ENCODE data around the gene ABCC10.
"Not testable (repeated sequence)": the region's sequence is repeated elsewhere in the genome, so short reads cannot be mapped to it uniquely, and the experiment has no call there.

ABCC10 gene, protein sequence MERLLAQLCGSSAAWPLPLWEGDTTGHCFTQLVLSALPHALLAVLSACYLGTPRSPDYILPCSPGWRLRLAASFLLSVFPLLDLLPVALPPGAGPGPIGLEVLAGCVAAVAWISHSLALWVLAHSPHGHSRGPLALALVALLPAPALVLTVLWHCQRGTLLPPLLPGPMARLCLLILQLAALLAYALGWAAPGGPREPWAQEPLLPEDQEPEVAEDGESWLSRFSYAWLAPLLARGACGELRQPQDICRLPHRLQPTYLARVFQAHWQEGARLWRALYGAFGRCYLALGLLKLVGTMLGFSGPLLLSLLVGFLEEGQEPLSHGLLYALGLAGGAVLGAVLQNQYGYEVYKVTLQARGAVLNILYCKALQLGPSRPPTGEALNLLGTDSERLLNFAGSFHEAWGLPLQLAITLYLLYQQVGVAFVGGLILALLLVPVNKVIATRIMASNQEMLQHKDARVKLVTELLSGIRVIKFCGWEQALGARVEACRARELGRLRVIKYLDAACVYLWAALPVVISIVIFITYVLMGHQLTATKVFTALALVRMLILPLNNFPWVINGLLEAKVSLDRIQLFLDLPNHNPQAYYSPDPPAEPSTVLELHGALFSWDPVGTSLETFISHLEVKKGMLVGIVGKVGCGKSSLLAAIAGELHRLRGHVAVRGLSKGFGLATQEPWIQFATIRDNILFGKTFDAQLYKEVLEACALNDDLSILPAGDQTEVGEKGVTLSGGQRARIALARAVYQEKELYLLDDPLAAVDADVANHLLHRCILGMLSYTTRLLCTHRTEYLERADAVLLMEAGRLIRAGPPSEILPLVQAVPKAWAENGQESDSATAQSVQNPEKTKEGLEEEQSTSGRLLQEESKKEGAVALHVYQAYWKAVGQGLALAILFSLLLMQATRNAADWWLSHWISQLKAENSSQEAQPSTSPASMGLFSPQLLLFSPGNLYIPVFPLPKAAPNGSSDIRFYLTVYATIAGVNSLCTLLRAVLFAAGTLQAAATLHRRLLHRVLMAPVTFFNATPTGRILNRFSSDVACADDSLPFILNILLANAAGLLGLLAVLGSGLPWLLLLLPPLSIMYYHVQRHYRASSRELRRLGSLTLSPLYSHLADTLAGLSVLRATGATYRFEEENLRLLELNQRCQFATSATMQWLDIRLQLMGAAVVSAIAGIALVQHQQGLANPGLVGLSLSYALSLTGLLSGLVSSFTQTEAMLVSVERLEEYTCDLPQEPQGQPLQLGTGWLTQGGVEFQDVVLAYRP (N-terminal part only)

DNA sequence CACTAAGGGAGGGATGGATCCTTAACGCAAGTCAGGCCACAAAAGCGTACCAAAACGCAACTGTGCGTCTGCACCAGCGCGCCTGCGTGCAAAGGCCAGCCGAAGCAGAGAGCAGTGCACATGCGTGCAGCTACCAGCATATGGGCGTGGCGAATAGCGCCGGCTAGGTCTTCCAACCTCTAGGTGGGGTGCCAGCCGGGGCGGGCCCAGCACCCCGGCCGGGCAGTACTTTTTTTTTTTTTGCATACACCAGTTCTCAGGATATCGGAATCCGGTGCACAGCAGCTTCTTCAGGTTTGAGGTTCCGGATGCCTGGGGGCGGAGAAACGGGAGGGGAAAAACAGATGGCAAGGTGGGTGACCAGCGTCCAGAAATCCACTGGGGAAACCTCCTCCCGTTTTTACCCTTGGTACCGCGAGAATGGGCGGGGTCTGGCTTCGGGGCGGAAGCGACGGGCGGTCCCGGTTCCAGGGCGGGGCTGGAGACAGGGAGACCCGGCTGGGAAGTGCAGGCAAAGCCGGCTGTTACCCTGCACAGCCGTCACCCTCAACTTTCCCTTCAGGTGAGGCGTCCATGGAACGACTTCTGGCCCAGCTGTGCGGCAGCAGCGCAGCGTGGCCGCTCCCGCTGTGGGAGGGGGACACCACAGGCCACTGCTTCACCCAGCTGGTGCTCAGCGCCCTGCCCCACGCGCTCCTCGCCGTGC lies at the start of gene ABCC10:
Gene ABCC10, plus strand, starts transcription at position 136 of the 706 bp plus-strand sequence. Its CDS starts 438 bp downstream, at position 574.
- DNase-seq = peak; percentile 98

DNA sequence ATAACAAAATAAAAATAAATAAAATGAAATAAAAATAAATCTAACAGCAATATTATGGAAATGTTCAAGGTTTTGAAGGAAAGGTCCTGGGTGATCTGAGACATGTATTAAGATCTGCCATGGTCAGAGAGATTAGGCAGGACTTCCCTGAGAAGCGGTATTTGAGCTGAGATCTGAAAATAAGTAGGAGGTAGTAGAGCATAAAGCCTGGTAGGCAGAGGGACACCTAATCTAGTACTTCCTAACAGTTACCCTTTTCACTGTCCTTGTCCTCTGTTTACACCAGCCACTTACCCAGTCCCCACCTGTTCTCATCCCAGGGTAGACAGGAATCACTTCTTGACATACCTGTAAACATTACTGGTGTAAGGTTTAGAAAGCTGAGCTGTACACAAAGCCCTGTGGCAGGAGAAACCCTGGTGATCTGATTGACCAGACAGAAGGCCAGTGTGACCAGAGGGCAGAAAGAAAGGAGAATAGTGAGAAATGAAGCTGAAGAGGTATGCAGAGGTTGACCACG lies 49.6 kb upstream of the ABCC10 start:
- no peak for DNase-seq

DNA sequence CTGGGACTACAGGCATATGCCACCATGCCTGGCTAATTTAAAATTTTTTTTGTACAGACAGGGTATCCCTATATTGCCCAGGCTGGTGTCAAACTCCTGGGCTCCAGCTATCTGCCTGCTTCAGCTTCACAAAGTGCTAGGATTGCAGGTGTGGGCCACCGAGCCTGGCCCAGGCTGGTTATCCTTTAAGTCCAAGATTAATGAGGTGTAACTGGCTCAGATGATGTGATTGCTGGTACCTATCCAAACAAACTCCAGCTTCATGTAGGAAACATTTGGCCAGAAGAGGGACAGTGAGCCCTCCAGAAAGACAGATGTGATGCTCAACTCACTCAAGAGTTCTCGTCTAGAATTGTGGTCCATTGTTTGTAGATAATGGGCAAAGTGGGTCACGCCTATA lies 48.7 kb upstream of the ABCC10 start:
- DNase-seq = no peak

DNA sequence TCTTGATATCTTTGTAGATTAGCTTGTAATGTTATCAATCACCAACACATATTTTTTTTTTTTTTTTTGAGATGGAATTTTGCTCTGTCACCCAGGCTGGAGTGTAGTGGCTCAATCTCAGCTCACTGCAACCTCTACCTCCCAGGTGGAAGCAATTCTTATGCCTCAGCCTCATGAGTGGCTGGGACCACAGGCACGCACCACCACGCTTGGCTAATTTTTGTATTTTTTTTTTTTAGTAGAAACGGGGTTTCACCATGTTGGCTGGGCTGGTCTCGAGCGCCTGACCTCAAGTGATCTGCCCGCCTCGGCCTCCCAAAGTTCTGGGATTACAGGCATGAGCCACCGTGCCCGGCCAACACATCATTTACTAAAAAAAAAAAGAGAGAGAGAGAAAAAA lies 46.5 kb upstream of the ABCC10 start:
- DNase-seq = not testable (repeated sequence)

DNA sequence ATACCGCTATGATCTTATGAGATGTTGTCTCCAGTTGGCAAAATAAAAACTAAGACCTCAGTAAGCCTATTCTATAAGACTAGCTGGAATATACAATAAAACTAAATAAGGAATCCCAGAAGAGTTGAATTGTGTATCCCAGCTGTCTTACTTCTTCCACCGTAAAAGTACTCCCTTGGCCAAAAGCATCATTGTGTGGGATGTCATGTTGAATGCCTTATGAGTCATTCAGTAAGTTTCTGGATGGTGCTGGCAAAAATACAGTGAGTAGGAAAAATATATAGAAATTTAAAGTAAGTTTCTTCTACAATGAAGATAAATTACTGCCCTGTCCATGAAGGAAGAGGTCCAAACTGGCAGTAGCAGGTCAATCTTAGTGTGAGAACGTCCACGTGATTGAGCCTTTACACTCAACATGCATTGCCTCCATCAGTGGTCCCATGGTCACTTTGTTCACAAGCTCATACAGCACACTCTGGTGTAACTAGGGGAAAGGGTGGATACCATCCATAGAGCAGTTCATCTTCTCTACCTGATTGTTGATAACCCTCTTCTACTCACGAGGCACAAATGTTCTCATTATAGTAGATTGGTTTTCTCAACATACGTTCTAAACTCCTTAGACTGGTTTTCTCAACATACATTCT lies 44.2 kb upstream of the ABCC10 start:
- no peak for DNase-seq

DNA sequence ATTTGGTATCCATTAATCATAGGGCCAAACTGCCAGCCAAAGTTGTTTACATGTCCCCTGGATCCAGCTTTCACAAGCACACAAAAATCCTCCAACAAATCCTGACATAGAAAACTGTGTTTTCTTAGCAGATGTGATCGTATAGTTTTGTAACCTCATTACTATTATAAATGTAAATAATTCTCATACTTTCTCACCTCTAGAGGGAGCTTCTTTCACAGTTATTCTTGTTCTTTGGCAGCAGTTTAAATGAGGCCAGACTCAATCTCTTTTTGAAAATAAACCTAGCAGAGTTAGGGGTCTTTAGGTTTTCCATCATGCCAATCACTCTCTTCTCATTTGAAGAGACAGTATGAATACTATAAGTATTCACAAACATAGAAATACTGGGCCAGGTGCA lies 40.8 kb upstream of the ABCC10 start:
- DNase-seq = peak; percentile 67

DNA sequence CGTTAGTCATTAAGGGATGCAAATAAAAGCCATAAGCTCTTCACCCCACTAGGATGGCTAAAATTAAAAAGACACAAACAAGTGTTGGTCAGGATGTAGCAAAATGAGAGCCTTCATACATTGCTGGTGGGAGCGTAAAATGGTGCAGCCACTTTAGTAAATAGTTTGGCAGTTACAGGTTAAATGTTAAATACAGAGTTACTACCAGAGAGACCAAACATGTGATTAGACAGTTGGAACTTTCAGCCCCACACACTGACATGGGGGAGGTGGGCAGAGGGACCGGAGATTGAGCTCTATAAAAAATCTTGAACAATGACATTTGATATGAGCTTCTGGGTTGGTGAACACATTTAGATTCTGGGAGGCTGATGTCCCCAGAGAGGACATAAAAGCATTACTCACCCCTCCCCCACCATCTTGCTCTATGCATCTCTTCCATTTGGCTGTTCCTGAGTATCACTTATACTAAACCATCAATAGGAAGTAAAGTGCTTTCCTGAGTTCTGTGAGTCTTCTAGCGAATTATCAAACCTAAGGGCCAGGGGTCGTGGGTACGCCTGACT lies 37.5 kb upstream of the ABCC10 start:
- no peak for DNase-seq

DNA sequence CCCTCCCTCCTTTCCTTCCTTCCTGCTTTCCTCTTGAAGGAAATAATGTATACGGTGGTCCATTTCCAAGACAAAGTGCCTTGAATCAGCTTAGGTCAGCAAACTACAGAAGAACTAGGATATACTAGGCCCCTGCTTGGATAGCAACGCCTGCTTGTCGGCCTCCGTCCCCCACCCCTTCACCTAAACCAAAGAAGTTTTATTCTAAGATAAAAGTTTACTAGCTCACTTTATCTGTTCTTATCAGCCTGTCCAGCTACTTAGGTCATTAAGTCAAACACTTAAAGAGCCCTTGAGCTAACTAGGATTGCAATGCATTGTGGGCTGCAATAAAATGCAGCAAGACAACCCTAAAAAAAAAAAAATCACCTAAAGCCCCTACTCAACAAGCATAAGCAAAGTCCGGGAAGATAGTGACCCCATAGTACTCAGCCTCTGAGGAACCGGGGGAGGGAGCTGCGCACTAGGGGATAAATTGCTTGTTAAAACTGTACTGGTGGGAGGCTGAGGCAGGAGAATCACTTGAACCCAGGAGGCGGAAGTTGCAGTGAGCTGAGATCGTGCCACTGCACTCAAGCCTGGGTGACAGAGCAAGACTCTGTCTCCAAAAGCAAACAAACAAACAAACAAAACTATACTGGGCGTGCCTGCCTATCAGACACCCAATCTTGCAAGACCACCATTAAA lies 36.4 kb upstream of the ABCC10 start:
- peak; percentile 34 for DNase-seq

DNA sequence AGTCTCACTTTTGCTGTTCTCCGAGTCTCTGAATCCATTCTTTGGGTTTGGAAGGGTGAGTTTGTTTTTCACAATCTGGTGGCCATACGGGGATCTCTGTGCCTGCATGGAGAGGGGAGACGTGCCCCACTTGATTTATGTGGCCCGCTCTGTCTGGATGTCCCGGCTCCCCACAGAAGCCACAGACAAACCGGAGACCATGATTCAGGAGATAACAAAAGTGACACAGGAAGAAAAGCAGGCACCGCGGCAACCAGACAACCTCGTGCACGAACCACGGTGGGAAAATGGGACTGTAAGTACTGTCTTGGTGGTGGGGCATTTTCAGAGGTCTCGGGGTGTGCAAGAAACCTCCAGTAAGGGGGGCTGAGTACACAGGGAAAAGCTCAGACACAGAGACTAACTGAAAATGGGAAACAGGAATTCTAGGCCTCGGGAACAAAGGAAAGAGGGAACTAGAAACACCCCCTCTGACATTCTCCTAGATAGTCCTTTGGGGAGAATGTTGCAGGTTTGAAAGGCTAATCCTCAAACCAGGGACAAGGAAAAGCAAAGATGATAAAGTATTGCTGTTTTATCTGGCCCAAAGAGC lies 35.8 kb upstream of the ABCC10 start:
- DNase-seq = peak; percentile 70

DNA sequence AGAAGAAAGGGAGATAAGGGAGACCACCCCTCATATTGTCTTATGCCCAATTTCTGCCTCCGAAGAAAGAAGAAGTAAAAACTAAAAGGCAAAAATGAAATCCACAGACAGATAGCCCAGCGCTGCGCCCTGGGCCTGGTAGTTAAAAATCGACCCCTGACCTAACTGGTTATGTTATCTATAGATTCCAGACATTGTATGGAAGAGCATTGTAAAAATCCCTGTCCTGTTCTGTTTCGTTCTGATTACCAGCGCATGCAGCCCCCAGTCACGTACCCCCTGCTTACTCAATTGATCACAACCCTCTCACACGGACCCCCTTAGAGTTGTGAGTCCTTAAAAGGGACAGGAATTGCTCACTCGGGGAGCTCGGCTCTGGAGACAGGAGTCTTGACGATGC lies 34.2 kb upstream of the ABCC10 start:
- peak; percentile 21 for DNase-seq

DNA sequence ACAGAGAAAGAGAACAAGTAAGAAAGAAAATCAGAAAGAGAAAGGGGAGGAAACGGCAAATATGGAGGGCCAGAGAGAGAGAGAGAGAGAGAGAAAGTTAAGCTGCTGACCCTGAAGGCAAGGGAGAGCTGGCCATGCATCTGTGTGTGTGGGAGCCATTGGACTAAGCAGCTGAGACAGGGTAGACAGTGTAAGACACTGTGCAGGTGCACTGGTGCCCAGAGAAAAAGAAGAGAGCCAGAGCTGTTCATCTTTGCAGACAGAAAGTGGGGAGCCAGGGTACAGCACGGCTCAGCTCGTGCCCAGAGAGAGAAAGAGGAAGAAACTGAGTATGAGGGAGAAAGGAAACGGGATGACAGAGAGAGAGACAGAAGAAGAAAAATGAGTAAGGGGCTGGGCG lies 33.7 kb upstream of the ABCC10 start:
- peak; percentile 30 for DNase-seq

DNA sequence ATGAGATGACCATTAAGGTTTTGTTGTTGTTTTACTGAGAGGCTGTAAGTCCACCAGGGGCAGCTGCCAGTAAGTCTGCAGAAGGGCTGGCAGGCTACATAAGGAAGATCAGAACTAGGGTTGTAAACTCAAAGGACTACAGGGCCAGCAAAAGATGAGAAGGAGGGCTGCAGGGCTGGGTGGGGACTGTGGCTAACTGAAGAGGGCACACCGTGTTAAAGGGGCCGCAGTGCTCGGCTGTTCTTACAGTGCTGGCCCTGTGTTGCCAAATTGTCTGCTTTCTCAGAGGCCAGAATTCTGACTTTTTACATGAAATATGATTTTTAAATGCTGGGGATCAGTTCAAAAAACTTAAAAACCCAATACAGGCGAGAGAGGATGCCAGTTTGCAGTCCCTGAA lies 32.4 kb upstream of the ABCC10 start:
- no peak for DNase-seq

DNA sequence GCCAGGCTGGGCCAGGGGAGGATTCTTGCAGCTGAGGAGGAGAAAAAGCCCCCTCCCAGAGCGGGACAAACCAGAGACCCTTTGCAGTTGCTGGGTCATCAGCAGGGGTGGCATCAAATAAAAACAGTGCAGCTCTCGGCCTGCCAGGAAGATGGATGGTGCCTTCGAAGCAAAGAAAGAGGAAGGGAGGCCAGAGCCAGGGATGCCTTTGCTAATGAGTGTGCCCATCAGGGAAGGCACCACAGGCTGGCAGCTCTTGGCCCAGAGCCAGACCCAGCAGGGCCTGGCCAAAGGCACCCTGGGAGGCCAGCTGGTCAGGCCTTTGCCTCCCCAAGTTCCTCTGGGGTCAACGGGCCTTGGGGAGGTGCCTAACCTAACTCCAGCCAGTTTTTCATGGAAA lies 31.6 kb upstream of the ABCC10 start:
- DNase-seq = no peak

DNA sequence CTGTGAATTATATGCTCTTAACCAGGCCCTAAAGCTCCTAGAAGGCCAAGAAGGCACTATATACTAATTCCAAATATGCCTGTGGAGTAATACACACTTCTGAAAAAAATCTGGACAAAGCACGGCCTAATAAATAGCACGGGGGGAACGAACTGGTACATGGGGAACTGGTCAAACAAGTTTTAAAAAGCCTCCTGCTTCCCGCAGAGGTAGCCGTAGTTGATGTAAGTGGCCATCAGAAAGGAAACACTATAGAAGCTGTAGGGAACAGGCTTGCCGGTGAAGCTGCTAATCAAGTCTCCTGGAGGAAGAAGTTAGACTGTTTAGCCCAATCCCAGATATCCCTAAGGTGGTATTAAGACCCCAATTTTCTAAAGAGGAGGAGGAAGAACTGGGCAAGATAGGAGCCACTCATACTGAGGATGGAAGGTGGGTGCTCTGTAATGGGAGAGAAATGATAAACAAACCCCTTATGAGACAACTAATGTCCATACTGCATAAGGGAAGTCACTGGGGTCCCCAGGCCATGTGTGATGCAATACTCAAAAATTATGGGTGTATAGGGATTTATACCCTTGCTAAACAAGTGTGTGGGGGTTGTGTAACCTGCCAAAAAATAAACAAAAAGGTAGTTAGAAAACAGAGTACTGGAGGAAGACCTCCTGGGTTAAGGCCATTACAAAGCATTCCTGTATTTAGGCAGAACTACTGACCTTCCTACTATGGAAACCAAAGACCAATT lies 30.8 kb upstream of the ABCC10 start:
- DNase-seq = no peak

DNA sequence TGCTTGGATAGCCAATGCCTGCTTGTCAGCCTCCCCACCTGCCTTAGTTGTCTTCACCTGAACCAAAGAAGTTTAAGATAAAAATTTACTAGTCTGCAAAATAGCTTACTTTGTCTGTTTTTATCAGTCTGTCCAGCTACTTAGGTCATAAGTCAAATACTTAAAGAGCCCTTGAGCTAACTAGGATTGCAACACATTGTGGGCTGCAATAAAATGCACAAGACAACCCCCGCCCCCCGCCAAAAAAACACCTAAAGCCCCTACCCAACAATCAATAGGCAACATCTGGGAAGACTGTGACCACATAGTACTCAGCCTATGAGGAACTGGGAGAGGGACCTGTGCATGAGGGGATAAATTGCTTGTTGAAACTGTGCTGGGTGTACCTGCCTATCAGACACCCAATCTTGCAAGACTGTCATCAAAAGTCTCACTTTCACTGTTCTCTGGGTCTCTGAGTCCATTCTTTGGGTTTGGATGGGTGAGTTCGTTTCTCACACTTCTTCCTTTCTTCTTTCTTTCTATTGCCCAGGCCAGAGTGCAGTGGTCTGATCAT lies 27.3 kb upstream of the ABCC10 start:
- DNase-seq = no peak

DNA sequence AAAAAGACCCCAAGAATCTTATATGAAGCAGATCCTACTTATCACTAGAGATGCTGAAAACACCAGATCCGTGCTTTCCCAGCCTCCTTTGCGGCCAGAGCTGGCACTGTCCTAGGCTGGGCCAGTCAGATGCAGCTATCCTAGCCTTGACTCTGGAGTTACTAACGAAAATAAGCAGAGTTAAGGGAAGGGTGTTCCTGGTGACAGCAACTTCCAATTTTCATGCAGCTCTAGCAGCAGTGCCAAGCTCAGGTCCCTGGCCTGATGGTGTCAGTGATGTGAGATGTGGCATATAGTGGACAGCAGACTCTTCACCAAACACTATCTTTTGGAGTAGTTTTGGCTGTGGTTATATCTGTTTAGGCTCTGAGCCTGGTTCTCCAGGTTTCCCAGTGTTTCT lies 25.6 kb upstream of the ABCC10 start:
- DNase-seq = no peak

DNA sequence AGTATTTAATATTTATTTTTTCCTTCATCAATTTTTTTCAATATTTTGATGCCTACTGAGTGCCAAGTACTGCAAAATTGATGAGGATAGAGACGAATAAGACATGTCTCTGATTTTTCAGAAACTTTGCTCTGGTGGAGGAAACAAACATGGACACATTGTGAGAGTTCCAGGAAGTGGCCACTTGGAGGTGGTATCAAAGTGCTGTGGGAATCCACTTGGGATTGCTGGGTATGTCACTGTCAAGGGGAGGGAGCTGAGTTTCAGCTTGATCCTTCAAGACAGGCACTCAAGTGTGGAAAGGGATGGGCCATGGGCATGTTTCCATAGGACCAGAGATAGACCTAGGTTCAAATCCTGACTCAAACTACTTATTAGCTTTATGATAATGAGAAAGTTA lies 24.5 kb upstream of the ABCC10 start:
- DNase-seq = no peak

DNA sequence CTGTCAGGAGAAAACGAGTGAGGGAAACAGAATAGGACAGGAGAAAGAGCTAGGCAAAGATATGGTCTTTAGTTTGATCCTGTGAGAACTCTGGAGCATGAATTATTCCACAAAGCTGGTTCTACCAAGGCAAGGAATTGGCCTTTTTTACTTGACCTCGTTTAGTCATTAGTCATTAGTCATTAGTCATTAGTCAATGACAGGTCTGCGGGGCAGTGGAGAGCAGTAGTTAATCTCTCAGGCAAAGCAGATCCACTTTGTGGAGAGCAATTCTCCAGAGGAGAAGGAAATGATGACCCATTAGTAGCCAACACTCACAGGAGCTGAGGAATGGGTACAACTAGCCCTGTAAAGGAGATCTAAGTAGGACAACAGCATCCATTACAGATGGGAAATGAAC lies 22.0 kb upstream of the ABCC10 start:
- DNase-seq = no peak

DNA sequence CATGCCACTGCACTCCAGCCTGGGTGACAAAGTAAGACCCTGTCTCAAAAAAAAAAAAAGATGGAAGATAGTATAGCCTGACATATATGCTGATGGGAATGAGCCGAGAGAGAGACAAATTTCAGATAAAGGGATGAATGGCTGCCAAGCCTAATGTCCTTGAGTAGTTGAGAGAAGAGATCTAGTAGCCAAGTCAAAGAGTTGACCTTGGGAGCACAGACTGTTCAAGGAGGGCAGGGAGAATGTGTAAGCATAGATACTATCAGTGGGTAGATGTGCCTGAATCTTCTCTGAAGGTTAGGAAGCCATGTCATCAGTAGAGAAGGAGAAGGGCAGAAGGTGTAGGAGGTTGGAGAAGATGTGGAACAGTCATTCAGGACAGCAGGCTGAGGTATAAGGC lies 20.0 kb upstream of the ABCC10 start:
- DNase-seq = no peak

All from hematopoietic multipotent progenitor cell treated with erythropoietin and hydrocortisone succinate and interleukin-3 and kit ligand, for 4 days (in vitro differentiated cells).